Panc1 (cell line): ENCODE results near the gene CDKL4. TPM values are rescaled to one million over a fixed set of nuclear protein-coding genes. Genes with fewer than 3 reads are reported as not detected.

ENCODE experiments used
- ATAC-seq: fragments of 200-7000 bp; cut with Tn5 transposase; 2 replicates; pipeline ENCODE4 v1.9.1; 2020; ENCODE audit warnings: mild to moderate bottlenecking, moderate library complexity
- BruUV-seq: library from RNA; stranded (reverse); fragments of 400-500 nt; replicated peaks from 2 replicates; lab custom pipeline; 2021; lab: Mats Ljungman, UMichigan
- CTCF ChIA-PET: fragments of 300-600 bp; sonication (Branson Sonifier 250); formaldehyde crosslinking; loops from one replicate; lab custom pipeline; 2022; ENCODE audit warnings: antibody characterized with exemption; lab: Charles Lee
- POLR2A ChIA-PET: fragments of 300-600 bp; sonication (Branson Sonifier 250); formaldehyde crosslinking; loops from one replicate; lab custom pipeline; 2022; ENCODE audit warnings: antibody characterized with exemption; lab: Charles Lee
- DNase-seq: peaks from one replicate; pipeline ENCODE4 v3.0.0-alpha.2; 2010; ENCODE audit warnings: low read depth, low spot score
- H3K27ac ChIP-seq: 2 replicates; pipeline ENCODE4 v1.5.1; 2011; ENCODE audit warnings: mild to moderate bottlenecking, low read length, inconsistent platforms
- H3K27me3 ChIP-seq: fragments of 200-500 bp; sonication (Bioruptor generic); 2 replicates; pipeline ENCODE4 v1.6.0; 2014; ENCODE audit warnings: low read length, inconsistent platforms; ENCODE audit not compliant: control insufficient read depth, insufficient read depth
- H3K36me3 ChIP-seq: fragments of 200-500 bp; sonication (Bioruptor generic); 2 replicates; pipeline ENCODE4 v1.5.1; 2014; ENCODE audit warnings: inconsistent platforms, mild to moderate bottlenecking, low read length, moderate library complexity; ENCODE audit not compliant: control insufficient read depth, insufficient read depth
- H3K4me1 ChIP-seq: 2 replicates; pipeline ENCODE4 v1.5.1; 2011; ENCODE audit warnings: inconsistent platforms, mild to moderate bottlenecking, low read length, moderate library complexity; ENCODE audit not compliant: control insufficient read depth, insufficient read depth
- H3K4me3 ChIP-seq, 2 experiments: 2 replicates each; pipeline ENCODE4 v1.5.1; 2011 to 2012; ENCODE audit warnings: low read depth in 2 of 2, low read length in 2 of 2, mild to moderate bottlenecking in 2 of 2, inconsistent platforms in 1 of 2, moderate library complexity in 1 of 2
- H3K9me3 ChIP-seq: fragments of 200-500 bp; sonication (Bioruptor generic); 2 replicates; pipeline ENCODE4 v1.5.1; 2014; ENCODE audit warnings: low read depth, mild to moderate bottlenecking, inconsistent platforms, low read length, moderate library complexity; ENCODE audit not compliant: control insufficient read depth, insufficient read depth
- POLR2AphosphoS5 ChIP-seq: IDR thresholded peaks from 2 replicates; pipeline ENCODE4 v1.6.1; 2012; ENCODE audit warnings: mild to moderate bottlenecking, low read depth, low read length, moderate library complexity
- SIN3A ChIP-seq: IDR thresholded peaks from 2 replicates; pipeline ENCODE4 v1.6.1; 2012; ENCODE audit warnings: low read depth, mild to moderate bottlenecking, low read length, moderate library complexity, borderline replicate concordance; ENCODE audit not compliant: insufficient read depth
- TCF7L2 ChIP-seq: IDR thresholded peaks from 2 replicates; pipeline ENCODE4 v1.6.1; 2011; ENCODE audit warnings: mild to moderate bottlenecking, low read depth, low read length, inconsistent platforms
- in situ Hi-C: cut with HindIII; loops from 2 replicates; pipeline ENCODE4 v1.10.0; 2016; ENCODE audit warnings: low sequenced_read_pairs, low pct_unique_long_range_greater_than_20kb
- intact Hi-C: fragments of 100-400 bp; cut with micrococcal nuclease; formaldehyde crosslinking; loops from one replicate; pipeline ENCODE4 v1.10.0; 2022; ENCODE audit not compliant: unreplicated experiment
- total RNA-seq: library from RNA; stranded (reverse); gene quantifications from one replicate; pipeline ENCODE4 v1.2.1, GENCODE V29; 2021; ENCODE audit not compliant: unreplicated experiment
- TF ChIP-seq, protein P1 (sequence below): fragments of 450-650 bp; IDR thresholded peaks from 2 replicates; pipeline ENCODE4 v1.5.1; 2017; ENCODE audit warnings: mild to moderate bottlenecking
- TF ChIP-seq, protein P2 (sequence below), 2 experiments: IDR thresholded peaks; 2 replicates each; pipeline ENCODE4 v1.6.1; 2011 to 2012; ENCODE audit warnings: low read depth in 2 of 2, control low read depth in 1 of 2, low read length in 1 of 2, mild to moderate bottlenecking in 1 of 2, moderate library complexity in 1 of 2; ENCODE audit not compliant: insufficient read depth in 1 of 2

CDKL4 gene
- total RNA-seq, 1 experiment from 2014 or later, result not detected

DNA sequence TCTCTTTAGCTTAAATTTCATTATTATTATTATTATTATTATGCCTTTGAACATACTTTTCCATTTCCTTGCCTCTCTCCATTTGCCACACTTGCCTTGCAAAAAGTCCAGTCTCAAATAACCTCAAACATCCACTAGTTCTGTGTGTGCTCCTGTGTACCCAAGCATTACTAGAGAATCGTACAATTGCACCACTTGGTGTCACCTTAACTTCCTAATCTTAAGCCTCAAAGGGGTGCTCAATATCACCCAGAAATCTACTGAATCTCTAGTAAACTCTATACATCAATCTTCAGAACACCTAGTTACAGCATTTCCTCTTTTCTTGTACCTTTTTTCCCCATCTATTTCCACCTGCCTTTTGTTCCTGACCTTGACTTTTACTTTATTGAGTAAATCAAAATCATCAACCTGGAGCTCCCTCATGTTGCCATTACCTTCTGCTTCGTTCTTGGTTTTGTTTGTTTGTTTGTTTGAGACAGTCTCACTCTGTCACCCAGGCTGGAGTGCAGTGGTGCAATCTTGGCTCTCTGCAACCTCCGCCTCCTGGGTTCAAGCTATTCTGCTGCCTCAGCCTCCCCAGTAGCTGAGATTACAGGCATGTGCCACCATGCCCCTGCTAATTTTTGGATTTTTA lies 110.4 kb downstream of the CDKL4 start:
- DNase-seq (no peak), ATAC-seq (no peak)
- BruUV-seq, result no TSS peak
- intact Hi-C loops (no loop called here), in situ Hi-C loops (no loop called here)
- ChIA-PET CTCF (no interaction called here), POLR2A (no interaction called here)
- Histone ChIP-seq H3K36me3 (no peaks in the 10 kb centered on the region), H3K4me3 (no peak overlapping the region), H3K9me3 (no peaks in the 10 kb centered on the region), H3K4me1 (no peaks in the 10 kb centered on the region), H3K27me3 (no peaks in the 10 kb centered on the region), H3K27ac (no peak overlapping the region)
- TF ChIP-seq TCF7L2, result no peak
- TF ChIP-seq POLR2AphosphoS5, result no peak
- no peak for TF ChIP-seq SIN3A
- TF ChIP-seq, protein P1, sequence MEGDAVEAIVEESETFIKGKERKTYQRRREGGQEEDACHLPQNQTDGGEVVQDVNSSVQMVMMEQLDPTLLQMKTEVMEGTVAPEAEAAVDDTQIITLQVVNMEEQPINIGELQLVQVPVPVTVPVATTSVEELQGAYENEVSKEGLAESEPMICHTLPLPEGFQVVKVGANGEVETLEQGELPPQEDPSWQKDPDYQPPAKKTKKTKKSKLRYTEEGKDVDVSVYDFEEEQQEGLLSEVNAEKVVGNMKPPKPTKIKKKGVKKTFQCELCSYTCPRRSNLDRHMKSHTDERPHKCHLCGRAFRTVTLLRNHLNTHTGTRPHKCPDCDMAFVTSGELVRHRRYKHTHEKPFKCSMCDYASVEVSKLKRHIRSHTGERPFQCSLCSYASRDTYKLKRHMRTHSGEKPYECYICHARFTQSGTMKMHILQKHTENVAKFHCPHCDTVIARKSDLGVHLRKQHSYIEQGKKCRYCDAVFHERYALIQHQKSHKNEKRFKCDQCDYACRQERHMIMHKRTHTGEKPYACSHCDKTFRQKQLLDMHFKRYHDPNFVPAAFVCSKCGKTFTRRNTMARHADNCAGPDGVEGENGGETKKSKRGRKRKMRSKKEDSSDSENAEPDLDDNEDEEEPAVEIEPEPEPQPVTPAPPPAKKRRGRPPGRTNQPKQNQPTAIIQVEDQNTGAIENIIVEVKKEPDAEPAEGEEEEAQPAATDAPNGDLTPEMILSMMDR, result no peak
- TF ChIP-seq, protein P2, sequence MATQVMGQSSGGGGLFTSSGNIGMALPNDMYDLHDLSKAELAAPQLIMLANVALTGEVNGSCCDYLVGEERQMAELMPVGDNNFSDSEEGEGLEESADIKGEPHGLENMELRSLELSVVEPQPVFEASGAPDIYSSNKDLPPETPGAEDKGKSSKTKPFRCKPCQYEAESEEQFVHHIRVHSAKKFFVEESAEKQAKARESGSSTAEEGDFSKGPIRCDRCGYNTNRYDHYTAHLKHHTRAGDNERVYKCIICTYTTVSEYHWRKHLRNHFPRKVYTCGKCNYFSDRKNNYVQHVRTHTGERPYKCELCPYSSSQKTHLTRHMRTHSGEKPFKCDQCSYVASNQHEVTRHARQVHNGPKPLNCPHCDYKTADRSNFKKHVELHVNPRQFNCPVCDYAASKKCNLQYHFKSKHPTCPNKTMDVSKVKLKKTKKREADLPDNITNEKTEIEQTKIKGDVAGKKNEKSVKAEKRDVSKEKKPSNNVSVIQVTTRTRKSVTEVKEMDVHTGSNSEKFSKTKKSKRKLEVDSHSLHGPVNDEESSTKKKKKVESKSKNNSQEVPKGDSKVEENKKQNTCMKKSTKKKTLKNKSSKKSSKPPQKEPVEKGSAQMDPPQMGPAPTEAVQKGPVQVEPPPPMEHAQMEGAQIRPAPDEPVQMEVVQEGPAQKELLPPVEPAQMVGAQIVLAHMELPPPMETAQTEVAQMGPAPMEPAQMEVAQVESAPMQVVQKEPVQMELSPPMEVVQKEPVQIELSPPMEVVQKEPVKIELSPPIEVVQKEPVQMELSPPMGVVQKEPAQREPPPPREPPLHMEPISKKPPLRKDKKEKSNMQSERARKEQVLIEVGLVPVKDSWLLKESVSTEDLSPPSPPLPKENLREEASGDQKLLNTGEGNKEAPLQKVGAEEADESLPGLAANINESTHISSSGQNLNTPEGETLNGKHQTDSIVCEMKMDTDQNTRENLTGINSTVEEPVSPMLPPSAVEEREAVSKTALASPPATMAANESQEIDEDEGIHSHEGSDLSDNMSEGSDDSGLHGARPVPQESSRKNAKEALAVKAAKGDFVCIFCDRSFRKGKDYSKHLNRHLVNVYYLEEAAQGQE (IDR thresholded peaks at IDR 0.05; ENCODE audit: insufficient read depth in 1 of 2, low read depth in 2 of 2, low read length in 1 of 2), result no peak

DNA sequence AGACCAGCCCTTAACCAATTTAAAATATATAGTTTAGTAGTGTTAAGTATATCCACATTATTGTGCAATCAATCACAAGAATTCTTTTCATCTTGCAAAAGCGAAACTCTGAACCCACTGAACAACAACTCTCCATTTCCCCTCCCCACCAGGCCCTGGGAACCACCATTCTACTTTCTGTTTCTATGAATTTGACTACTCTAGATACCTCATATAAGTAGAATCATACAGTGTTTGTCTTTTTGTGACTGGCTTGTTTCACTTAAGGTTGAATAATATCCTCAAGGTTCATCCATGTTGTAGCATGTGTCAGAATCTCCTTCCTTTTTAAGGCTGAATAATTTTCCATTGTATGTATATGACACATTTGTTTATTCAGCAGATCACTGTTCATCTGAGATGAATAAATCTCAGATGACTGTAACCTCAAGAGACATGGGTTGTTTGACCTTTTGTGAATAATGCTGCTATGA lies 114.8 kb downstream of the CDKL4 start:
- H3K9me3 ChIP-seq, result no peaks in the 10 kb centered on the region
- CTCF ChIA-PET, result interaction anchor here (0.6 kb wide), 1 partner anchor 476 kb away, joined by 3 read pairs; no protein-coding TSS in a partner anchor
- no peaks in the 10 kb centered on the region for H3K27me3 ChIP-seq
- in situ Hi-C loops (no loop called here), intact Hi-C loops (no loop called here)
- ATAC-seq (no peak), DNase-seq (no peak)
- no peak overlapping the region for H3K4me3 ChIP-seq
- no TSS peak for BruUV-seq
- H3K36me3 ChIP-seq, result no peaks in the 10 kb centered on the region
- TF ChIP-seq, protein P1, result no peak
- TF ChIP-seq, protein P2 (IDR thresholded peaks at IDR 0.05; ENCODE audit: insufficient read depth in 1 of 2, low read depth in 2 of 2, low read length in 1 of 2), result no peak
- TF ChIP-seq POLR2AphosphoS5, result no peak
- TF ChIP-seq TCF7L2, result no peak
- TF ChIP-seq SIN3A, result no peak
- POLR2A ChIA-PET, result no interaction called here
- peaks cover 2% of the 10 kb centered on the region; the same call in 1 of the 2 replicates for H3K4me1 ChIP-seq
- no peak overlapping the region for H3K27ac ChIP-seq
